Upper lobe of right lung (tissue), 1 donor: ENCODE measurements around the gene ABCA3. TPM values are rescaled to one million over a fixed set of nuclear protein-coding genes. Genes with fewer than 3 reads are reported as not detected.

Experiments used
- ATAC-seq: fragments of 200-7000 bp; cut with Tn5 transposase; one replicate; pipeline ENCODE4 v1.9.1; 2020; ENCODE audit warnings: mild to moderate bottlenecking, moderate library complexity
- DNase-seq: peaks from one replicate; pipeline ENCODE4 v3.0.0-alpha.2; 2020
- H3K27ac ChIP-seq: fragments of 200-600 bp; one replicate; pipeline ENCODE4 v1.8.0; 2022
- H3K27me3 ChIP-seq: fragments of 200-600 bp; one replicate; pipeline ENCODE4 v1.8.0; 2022; ENCODE audit warnings: mild to moderate bottlenecking
- H3K36me3 ChIP-seq: fragments of 200-600 bp; one replicate; pipeline ENCODE4 v1.8.0; 2022
- H3K4me1 ChIP-seq: fragments of 200-600 bp; one replicate; pipeline ENCODE4 v1.8.0; 2022
- H3K4me3 ChIP-seq: fragments of 200-600 bp; one replicate; pipeline ENCODE4 v1.8.0; 2022; ENCODE audit warnings: mild to moderate bottlenecking
- H3K9me3 ChIP-seq: fragments of 200-600 bp; one replicate; pipeline ENCODE4 v1.8.0; 2022
- CTCF ChIP-seq: fragments of 200-600 bp; IDR thresholded peaks from one replicate; pipeline ENCODE4 v1.8.0; 2022; ENCODE audit warnings: antibody characterized with exemption
- intact Hi-C: fragments of 100-400 bp; cut with DNase I; formaldehyde crosslinking; loops from one replicate; pipeline ENCODE4 v1.11.0; 2022
- total RNA-seq: library from RNA; stranded (reverse); fragmentation: NEBNext Ultra II Directional; extraction: Animal tissue kit (Norgen Biotek cat#: 25700); gene quantifications from one replicate; pipeline ENCODE4 v1.2.1, GENCODE V29; 2021
- donor health status: DM: no; HTN: yes; CAD: no; lungs with severe emphysema.

ABCA3 gene
- total RNA-seq, 1 donor from 2014 or later = 598 TPM

- peak; percentile 76 for TF ChIP-seq CTCF
- Histone ChIP-seq H3K4me1 (peaks cover 16% of the 10 kb centered on the region), H3K9me3 (no peaks in the 10 kb centered on the region), H3K27me3 (no peaks in the 10 kb centered on the region), H3K4me3 (peak within 1 kb of the TSS; percentile 70), H3K36me3 (peaks cover 44% of the 10 kb centered on the region), H3K27ac (peak within 1 kb of the TSS; percentile 83)
- DNase-seq (peak; percentile 98), ATAC-seq (peak; percentile 99)
- intact Hi-C loops = no loop called here
Measured at GRCh38 chr16:2251296-2252111, 89.0 kb downstream of the ABCA3 start, which contains the start of gene ECI1. ECI1 (minus strand) TSS chr16:2251587; CDS start chr16:2251566, 21 bp downstream.

- Histone ChIP-seq H3K27ac (peak overlapping the region; percentile 83), H3K4me1 (peaks cover 16% of the 10 kb centered on the region), H3K9me3 (no peaks in the 10 kb centered on the region), H3K27me3 (no peaks in the 10 kb centered on the region), H3K4me3 (peak overlapping the region; percentile 70), H3K36me3 (peaks cover 44% of the 10 kb centered on the region)
- DNase-seq = no peak
- no peak for ATAC-seq
- intact Hi-C loops = no loop called here
- no peak for TF ChIP-seq CTCF
Measured at GRCh38 chr16:2250652-2251295, 89.8 kb downstream of the ABCA3 start.

GRCh38 chr16:2246301-2246885 is 94.1 kb downstream of the ABCA3 start:
- Histone ChIP-seq H3K4me1 (peaks cover 10% of the 10 kb centered on the region), H3K27ac (no peak overlapping the region), H3K27me3 (no peaks in the 10 kb centered on the region), H3K4me3 (no peak overlapping the region), H3K36me3 (peaks cover 49% of the 10 kb centered on the region), H3K9me3 (no peaks in the 10 kb centered on the region)
- no peak for ATAC-seq
- no peak for TF ChIP-seq CTCF
- no peak for DNase-seq
- intact Hi-C loops = no loop called here

- no peaks in the 10 kb centered on the region for H3K9me3 ChIP-seq
- H3K27ac ChIP-seq = no peak overlapping the region
- peaks cover 49% of the 10 kb centered on the region for H3K36me3 ChIP-seq
- ATAC-seq (no peak), DNase-seq (no peak)
- intact Hi-C loops = no loop called here
- no peak for TF ChIP-seq CTCF
- no peaks in the 10 kb centered on the region for H3K27me3 ChIP-seq
- peaks cover 4% of the 10 kb centered on the region for H3K4me1 ChIP-seq
- H3K4me3 ChIP-seq = no peak overlapping the region
Measured at GRCh38 chr16:2244926-2245795, 95.4 kb downstream of the ABCA3 start.

- Histone ChIP-seq H3K36me3 (peaks cover 49% of the 10 kb centered on the region), H3K4me1 (no peaks in the 10 kb centered on the region), H3K27me3 (no peaks in the 10 kb centered on the region), H3K9me3 (no peaks in the 10 kb centered on the region), H3K4me3 (no peak overlapping the region), H3K27ac (no peak overlapping the region)
- intact Hi-C loops = no loop called here
- TF ChIP-seq CTCF = no peak
- DNase-seq (no peak), ATAC-seq (peak; percentile 8)
Measured at GRCh38 chr16:2244301-2244700, 96.2 kb downstream of the ABCA3 start.
